ENCODE results near the gene SFXN3.

SFXN3 gene

DNA sequence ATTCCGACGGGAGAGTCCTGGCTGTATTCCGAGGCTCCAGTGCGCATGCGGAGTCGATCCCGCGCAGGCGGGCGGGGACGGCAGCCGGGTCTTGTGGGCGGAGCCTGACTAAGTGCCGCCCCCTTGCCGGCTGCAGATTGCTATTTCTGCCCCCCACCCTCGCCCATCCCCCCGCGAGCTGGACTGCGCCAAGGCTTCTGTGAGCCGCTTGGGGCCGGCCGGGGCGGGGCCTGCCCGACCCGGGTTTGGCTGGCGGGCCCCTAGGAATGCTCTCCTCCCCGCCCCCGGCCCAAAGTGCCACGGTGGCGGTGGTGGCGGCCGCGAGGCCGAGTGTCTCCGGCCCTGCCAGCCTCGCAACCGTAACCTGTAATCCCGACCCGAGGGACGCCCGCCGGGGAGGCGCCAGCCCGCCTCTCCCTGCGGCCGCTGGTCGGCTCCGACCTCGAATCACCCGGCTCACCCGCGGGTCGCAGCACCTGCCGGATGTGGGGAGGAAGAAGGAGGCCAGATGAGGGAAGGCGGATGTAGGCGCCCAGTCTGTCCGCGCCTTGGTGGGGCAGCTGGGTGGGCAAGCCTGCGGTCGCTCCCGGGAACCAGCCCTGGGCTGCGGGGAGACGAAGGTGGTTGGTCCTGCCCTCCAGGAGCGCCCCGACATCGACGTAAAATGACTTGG lies 30.1 kb downstream of the SFXN3 start:
- peak; percentile 73 for DNase-seq

DNA sequence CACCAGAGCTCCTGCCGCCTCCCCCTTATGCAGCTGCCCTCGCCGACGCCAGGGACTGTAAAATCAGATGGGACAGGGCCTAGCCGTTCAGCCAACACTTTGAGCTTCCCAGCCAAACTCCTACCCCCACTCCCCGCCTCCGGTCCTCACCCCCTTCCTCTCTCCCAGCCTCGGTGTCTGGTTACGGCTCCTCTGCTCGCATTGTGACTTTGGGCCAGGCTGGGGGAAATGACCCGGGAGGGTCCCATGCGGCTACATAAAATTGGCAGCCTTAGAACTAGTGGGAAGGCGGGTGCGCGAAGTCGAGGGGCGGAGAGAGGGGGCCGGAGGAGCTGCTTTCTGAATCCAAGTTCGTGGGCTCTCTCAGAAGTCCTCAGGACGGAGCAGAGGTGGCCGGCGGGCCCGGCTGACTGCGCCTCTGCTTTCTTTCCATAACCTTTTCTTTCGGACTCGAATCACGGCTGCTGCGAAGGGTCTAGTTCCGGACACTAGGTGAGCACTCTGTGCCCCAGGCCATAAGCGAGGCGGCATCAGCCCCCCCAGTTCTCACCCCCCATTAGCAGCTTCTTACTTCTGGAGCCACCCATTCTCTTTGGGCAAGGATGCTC lies 30.7 kb downstream of the SFXN3 start, which contains the start of gene KAZALD1:
KAZALD1 (plus strand) TSS at position 366 of the 608 bp plus-strand sequence. CDS start 604 bp downstream, outside the sequence.
- no peak for DNase-seq

DNA sequence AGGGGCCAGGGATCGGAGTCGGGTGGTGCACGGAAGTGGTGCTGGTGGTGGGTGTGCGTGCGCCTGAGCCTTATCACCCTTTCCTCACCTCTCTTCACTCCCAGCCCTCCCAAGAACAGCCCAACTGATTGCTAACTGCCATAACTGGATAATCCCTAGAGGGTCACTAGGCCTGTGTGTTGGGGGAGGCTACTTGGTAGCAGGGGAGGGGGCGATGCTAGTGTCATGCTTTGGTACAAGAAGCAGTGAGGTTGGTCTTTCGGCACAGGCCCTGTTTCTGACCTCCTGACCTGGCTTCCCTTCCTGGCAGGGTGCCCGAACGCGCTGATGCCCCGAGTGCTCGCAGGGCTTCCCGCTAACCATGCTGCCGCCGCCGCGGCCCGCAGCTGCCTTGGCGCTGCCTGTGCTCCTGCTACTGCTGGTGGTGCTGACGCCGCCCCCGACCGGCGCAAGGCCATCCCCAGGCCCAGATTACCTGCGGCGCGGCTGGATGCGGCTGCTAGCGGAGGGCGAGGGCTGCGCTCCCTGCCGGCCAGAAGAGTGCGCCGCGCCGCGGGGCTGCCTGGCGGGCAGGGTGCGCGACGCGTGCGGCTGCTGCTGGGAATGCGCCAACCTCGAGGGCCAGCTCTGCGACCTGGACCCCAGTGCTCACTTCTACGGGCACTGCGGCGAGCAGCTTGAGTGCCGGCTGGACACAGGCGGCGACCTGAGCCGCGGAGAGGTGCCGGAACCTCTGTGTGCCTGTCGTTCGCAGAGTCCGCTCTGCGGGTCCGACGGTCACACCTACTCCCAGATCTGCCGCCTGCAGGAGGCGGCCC lies 31.4 kb downstream of the SFXN3 start:
- DNase-seq = no peak

DNA sequence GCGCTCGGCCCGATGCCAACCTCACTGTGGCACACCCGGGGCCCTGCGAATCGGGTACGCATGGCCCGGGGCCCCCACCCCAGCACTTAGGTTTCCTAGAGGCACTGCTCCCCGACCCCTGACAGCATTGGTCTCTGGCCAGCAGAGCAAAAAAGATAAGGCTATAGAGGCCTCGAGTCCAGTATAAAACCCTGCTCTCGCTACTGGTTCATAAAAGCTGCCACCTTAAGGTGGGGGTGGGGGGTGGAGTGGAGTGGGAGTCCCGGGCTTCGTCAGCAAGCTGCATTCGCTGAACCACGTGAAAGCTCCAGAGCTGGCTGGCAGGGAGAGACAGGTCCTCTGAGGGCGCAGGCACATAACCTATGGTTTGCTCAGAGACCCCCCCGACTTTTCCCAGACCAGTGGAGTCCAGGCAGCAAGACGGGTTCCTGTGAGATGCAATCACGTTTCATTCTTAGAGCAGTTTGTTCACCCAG lies 32.1 kb downstream of the SFXN3 start:
- DNase-seq = no peak

DNA sequence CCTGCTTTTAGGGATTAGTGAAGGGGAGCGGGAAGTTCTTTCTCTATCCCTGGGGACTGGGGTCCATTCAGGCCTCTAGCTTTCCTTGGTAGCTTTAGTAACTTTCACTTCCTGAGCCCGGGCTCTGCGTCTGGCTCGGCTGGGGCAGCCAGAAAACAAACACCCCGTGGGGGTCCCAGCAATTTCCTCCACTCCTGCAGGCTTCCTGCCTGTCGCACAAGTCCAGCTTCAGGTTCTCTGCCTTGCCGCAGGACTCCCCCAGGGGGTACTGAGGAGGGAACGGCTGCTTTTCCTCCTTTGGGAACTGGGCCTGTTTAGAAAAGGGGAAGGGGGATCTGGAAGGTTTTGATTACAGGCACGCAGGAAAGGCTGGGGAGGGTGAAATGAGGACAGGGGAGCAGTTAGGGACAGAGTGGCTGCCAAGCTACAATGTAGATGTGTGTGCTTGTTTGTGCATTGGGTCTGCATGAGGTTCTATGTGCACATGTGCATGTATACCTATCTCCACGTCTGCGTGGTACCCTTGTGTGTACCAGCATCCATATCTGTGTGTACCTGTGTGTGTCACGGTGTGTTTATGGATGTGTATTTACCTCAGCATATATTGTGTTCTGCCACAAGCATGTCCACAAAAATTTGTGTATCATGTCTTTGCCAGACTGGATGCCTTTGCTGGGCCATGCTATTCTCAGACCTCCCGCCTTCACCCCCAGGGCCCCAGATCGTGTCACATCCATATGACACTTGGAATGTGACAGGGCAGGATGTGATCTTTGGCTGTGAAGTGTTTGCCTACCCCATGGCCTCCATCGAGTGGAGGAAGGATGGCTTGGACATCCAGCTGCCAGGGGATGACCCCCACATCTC lies 32.7 kb downstream of the SFXN3 start:
- DNase-seq = no peak

DNA sequence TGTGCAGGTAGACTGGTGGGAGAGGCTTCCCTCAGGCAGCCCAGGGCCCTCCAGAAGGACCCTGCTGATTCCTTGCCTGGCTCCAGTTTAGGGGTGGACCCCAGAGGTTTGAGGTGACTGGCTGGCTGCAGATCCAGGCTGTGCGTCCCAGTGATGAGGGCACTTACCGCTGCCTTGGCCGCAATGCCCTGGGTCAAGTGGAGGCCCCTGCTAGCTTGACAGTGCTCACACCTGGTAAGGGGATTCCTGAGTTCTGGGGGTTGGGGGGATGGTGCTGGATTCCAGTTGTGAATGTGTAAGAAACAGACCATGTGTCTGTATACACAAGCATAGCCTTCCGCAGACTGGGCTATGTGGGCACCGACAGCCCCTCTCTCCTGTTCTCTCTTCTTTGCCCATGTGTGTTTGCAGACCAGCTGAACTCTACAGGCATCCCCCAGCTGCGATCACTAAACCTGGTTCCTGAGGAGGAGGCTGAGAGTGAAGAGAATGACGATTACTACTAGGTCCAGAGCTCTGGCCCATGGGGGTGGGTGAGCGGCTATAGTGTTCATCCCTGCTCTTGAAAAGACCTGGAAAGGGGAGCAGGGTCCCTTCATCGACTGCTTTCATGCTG lies 33.5 kb downstream of the SFXN3 start:
- no peak for DNase-seq

DNA sequence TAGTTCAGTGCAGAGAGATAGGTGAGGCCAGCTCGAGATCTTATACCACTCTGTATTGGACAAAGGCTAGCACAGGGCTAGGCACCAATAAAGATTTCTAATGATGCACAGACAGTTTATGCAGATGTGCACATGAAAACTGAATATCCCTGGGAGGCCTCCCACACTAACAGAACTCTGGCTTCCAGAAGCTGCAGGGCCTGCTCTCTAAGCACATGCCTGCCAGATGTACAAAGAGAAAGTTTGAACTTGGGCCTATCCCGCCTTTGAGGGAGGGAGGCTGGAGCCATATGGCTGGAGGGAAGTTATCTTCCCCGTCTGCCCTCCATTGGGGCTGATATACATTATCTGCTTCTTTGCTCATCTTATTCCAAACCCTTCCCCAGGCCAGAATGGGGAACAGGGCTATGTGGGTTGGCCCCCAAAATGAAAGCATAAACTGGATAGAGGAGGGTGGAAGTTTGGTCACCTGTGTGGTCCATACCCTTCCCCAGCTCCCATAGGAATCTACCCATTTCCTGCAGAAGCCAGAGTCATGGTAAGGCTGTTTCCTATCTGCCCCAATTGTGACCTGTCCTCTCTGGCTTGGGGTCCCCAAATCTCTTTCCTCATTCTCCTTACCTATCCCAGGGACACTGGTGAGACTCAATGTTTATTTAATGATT lies 34.6 kb downstream of the SFXN3 start:
- no peak for DNase-seq

DNA sequence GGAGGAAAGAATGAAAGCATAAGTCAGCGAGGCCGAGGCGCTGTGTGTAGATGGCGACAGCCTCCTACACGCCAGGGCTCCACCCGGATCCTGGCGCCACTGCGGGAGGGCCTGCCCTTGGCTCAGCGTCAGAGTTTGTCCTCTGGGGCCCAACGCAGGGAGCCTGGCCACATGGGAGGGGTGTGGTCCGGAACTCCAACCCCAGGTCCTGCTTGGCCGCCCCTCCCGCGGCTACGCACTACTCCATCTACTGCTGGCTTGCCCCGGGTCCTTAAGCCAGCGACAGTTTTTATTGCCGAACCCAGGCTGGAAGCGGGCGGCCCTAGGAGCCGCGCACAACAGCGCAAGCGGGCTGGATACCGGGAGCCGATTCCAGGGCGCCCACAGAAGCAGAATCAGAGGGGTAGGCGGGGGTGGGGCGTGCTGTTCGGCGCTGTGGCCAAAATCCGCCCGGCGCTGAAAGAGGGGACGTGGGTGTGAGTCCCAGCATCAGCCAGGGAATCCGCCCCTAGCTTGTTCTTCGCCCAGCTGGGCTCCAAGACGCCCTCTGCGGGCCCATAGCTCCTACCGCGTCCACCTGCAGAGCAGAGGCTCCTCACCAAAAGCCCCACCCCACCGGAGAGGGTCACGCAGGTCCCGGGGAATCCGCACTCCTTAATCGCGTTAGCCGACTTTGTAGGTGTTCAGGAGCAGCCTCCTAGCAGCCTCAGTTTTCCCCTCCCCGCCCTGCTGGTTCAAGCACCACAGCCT lies 35.3 kb downstream of the SFXN3 start:
- DNase-seq = no peak

DNA sequence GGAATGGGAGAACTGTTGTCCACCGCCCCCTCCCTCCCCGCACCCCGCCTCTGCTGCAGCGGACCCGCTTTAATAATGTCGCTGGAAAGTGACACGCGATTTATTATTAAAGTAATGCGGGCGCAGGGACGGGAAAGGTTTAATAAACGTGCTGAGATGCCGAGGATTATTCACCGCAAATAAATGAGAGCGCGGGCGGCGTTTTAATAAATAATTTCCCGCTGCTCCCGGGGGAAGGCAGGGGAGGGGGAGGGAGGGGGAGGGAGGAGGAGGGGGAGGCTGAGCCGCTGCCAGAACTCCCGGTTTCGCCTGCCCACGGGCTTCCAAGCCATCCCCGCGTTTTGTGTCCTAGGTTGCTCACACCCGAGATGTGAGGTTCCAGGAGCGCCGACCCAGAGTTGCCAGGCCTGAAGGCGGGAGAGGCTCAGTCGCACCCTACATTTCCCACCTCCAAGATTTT lies 35.9 kb downstream of the SFXN3 start:
- DNase-seq = no peak

DNA sequence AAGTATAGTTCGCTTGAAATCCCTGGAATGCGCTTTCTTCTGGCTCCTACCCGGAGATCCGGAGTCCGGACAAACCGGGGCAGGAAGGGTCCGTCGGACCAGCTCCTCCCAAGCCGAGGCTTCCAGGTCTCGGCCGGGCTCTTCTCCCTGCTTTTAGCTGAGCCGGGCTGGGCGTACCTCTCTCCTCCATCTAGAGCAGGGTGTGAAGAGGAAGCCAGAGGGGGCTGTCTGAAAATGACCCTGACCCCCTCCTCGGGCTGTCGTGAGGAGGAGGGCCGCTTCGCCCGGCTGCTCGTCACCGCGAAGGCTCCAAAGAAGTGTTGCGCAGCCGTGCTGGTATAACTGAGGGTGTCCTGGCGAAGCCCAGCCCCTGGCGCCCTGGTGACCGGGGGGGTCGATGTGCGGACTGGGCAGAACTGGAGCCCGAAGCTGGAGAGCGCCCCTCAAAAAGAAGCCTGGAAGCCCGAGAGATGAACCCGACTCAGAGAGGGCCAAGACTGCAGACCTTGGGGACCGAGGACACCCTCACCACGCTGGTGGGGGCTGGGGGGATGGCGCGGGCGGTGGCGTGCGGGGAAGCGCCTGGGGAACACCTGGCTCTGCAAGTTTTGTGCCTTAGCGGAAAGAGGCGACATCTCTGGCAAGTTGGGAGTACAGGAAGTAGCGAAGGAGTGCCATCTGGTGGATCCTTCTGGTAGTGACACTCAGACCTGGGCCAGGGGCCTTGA lies 36.5 kb downstream of the SFXN3 start:
- no peak for DNase-seq

DNA sequence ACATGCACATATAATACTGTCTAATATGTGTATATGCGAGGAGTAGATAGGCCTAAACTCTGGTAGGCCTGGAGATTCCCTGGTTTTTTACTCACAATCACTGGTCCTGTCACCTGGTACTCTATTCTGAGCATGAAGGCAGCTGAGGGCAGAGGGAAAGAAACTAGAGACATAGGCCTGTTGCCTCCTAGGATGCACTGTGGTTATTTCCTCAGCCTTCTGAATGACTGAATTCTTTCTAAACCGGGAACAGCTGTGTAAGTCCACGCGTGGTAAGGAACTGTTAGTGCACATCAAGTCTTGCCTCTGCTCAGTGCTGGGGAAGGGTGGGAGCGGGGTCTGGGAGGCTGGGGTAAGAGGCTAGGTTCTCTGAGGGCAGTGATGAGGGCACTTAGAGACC lies 38.4 kb downstream of the SFXN3 start:
- DNase-seq = no peak

DNA sequence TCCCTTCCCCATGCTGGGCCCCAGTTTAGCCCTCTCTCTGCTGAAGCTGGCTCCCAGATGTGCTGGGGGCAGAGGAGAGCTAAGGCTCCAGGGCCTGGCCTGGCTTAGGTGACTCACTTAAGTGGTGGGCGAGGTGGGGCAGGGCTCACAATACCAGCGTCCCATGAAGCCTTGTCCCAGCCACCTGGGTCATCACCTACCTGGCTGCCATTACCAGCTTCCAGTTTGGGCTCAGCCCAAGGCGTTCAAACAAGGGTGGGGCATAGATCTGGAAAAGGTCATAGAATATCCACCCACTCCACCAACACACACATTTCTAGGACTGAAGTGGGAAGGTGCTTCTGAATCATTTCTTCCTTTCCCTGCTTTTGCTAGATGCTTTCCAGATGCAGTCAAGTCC lies 39.1 kb downstream of the SFXN3 start:
- DNase-seq = no peak

DNA sequence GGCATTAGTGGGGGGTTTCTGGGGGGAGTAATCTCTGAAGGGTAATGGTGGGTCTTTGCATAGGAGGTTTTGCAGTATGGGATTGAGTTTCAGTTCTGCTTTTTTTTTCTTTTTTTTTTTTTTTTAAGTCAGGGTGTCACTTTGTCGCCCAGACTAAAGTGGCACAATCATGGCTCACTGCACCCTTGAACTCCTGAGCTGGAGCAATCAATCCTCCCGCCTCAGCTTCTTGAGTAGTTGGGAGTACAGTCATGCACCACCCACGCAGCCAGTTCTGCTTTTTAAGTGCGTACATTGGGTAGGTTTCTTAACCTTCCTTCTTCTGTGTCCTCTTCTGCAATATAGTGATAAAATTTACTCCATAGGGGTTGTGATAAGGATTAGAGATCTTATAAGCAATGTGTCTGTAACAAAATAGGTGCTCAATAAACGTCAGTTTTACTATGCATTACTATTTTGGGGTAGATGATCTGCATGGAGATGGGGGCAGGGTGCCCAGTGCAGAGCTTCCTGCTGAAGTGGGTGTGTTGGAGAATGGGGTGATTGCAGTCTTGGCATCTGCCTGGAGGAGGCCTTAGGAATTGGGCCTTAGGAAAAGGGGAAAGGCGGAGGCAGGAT lies 40.3 kb downstream of the SFXN3 start:
- no peak for DNase-seq

DNA sequence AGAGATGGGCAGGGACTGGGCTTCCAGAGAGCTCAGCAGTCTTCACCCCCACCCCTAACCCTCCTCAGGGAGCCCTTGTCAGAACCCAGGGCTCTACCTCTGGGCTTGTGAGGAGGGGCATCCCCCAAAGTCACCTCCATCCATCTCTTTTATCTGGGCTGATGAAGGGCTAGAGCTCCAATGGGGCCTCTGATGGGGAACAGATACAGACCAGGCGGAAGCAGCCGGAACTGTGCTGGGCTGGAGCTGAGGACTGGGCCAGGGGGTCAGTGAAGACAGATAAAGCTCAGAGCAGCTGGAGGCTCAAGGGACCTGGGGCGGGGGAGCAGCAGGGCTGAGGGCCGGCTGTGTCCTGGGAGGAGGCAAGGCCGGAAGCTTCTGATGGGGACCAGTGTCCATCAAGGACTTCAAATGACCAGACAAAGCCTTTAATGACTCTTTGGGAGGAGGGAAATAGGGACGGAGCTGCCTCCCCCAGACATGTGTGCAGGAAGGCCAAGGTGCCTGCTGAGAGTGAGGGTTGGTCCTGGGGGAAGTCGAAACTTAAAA lies 40.9 kb downstream of the SFXN3 start:
- no peak for DNase-seq

DNA sequence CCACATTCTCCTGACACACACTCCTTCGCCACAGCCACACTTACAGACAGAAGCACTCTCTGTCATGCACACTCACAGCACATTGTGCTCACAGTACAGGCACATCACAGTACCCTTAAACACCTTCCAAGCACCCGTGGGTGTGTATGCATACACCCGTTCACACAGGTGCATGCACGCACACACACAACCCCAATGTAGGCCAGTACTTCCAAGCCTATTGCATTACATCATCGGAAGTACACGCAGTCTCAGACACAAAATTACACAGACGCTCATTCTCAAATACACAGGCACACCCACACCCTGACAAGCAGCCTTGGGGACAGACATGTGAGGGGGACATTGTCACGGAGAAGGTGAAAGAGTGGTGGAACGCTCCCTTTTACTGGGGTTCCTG lies 41.9 kb downstream of the SFXN3 start:
- DNase-seq = no peak

DNA sequence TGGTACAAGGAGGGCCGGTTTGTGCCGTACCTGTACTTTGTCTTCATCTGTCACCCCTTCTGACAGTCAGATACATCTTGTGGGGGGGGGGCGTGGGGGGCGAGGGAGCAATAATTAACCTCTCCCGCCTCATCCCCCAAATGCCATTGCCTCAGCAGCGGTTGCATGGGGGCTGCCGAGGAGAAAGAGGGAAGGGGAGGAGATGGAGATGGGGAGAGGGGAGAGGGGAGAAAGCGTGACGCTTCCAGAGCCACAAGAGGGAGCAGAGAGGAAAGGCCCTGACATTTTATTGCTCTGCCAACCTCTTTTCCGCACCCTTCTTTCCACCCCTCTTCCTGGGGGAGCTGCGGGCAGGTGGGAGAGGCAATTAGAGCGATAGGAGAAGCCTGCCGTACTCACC lies 42.6 kb downstream of the SFXN3 start:
- DNase-seq = no peak

DNA sequence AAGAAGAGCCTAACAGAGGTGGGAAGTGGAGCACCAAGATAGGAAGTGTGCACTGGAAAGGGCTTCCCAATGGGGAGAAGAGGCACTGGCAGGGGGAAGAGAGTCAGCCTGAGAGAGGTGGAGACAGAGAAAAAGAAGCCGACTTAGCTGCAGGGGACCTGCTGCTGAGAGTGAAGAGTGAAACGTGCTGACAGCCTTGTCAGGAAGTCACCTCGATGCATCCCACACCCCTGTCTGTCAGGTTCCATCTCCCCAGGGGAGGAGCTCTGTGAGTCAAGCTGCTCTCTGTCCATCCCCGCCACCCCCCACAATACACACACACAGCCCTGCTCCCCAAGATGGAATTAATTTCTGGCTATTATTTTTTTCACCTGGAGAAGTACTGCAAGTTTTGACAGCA lies 44.7 kb downstream of the SFXN3 start:
- no peak for DNase-seq

DNA sequence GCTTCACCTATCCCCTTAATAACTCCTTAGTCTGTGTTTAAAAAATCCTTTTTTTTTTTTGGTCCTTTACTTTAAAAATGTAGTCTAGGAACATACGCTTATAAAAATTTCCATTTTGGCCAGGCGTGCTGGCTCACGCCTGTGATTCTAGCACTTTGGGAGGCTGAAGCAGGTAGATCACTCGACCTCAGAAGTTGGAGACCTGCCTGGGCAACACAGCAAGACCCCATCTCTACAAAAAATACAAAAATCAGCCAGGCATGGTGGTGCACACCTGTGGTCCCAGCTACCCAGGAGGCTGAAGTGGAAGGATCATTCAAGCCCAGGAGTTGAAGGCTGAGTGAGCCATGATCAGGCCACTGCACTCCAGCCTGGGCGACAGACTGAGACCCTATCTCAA lies 45.6 kb downstream of the SFXN3 start:
- DNase-seq = no peak

DNA sequence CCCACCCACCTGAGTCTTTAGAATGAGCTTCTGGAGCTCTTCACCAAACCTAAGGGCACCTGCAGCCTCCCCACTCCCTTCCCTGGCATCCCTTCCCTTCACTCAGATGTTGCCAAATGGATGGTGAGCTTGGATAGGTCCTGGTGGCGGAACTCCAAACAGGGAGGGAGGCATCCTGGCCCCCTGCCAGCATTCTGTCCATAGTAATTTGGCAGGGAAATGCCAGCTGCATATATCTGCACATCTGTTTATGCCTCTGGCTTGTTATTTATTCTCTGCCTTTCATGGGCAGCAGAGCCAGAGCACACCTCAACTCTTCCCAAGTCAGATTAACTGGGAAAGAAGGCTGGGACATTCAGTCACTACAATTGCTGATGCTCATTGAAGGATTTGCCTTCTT lies 48.8 kb downstream of the SFXN3 start:
- no peak for DNase-seq

Measured in NCI-H446 treated with DMSO at 0.1 percent for 48 hours (cell line).